ENCODE data around the gene PRKCQ. TPM values are rescaled to one million over a fixed set of nuclear protein-coding genes. Genes with fewer than 3 reads are reported as not detected.
A peak's percentile ranks its signal among the peaks of the same experiment; 100 is the strongest.
"Not testable (repeated sequence)": the region's sequence is repeated elsewhere in the genome, so short reads cannot be mapped to it uniquely, and the experiment has no call there.

Gene PRKCQ
- total RNA-seq, 1 donor from 2014 or later: 0.94 TPM

DNA sequence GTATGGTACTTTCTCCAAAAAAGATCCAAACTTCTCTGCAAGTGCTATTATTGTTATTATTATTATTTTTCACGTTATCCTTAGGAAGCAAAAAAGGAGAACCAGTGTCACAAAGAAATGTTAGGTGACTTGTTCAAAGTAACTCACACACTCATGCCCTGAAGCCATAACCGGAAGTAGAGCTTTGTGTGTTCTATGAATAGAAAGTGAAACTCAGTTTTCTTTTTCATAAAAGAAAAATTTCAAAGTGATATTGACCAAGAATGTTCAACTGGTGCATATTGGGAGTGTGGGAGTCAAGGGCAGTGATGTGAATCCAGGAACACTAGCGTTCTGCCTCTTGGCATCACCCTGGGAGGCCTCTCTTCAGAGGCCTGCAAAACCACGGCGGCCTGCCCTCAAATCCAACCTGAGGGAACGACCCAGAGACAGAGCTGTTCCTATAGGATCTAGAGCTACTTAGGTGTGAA, 106.1 kb downstream of the PRKCQ start:
- no peak for DNase-seq (ENCODE audit: low spot score)
- ATAC-seq: no peak
- intact Hi-C loops (cut with DNase I): no loop called here

DNA sequence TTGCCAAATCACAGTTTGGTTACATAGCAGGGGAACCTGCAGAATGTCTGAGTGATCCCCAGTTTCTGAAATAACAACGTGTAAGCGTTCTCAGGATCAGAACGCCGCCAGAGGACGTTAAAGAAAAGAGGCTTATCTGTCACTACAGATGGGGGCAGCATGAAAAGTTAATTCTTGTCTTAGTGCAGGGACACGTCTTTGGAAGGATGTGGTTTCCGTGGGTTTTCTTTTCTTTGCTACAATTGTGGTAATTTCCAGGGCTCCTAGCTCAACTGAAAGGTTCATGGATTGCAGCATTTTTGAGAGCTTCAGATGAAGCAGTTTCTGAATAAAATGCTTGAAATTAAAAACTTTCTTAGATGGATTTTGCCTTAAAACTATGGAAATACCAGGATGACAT, 106.6 kb downstream of the PRKCQ start:
- intact Hi-C loops (cut with DNase I): no loop called here
- ATAC-seq (no peak), DNase-seq (ENCODE audit: low spot score) (no peak)

DNA sequence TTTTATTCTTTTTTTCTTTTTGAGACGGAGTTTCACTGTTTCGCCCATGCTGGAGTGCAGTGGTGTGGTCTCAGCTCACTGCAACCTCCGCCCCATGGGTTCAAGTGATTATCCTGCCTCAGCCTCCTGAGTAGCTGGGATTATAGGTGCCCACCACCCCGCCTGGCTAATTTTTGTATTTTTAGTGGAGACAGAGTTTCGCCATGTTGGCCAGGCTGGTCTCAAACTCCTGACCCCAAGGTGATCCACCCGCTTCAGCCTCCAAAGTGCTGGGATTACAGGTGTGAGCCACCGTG, 107.4 kb downstream of the PRKCQ start:
- intact Hi-C loops (cut with DNase I); ATAC-seq; DNase-seq (ENCODE audit: low spot score): not testable (repeated sequence)

DNA sequence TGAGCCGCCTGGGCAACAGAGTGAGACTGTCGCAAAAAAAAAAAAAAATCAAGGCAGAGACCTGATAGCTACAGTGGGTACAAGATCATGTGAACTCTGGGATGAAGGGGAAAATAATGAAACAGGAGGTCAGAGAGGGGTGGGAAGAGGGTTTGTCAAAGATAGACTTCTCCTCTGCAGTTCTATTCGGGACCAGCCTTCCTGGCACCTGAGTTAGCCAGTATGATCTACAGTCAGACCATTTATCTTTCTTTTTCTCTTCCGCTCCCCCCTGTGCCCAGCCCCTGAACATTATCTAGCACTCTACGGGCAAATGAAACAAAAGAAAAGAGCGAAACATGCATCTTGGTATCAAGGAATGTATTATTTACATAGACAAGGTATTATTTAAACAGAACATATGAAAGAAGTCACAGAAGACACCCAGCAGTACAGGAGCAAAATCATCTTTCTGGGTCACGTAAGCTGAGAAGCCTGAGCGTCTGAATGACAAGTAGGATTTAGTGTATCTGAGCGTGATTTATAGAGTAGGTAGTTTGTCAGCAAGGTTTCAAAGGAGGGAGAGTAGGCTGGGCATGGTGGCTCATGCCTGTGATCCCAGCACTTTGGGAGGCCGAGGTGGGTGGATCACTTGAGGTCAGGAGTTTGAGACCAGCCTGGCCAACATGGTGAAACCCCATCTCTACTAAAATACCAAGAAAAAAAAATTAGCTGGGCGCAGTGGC, 109.0 kb downstream of the PRKCQ start:
- DNase-seq (ENCODE audit: low spot score): no peak
- intact Hi-C loops (cut with DNase I): no loop called here
- ATAC-seq: no peak

DNA sequence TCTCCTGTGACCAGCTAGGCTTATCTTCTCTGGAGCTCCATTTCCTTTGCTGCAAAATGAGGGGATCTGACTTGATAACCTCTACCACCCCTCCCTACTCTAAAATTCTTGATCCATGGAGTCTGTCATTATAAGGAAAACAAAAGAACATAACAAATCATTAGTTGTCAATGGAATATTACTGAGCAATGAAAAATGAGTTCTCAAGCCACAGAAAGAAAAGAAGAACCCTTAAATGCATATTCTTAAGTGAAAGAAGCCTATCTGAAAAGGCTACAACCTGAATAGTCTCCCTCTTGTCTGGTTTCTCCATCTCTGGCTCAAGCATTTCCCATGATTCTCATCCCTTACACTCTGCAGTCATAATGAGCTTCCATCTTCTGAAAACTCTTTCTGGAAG, 110.4 kb downstream of the PRKCQ start:
- ATAC-seq (no peak), DNase-seq (ENCODE audit: low spot score) (no peak)
- intact Hi-C loops (cut with DNase I): no loop called here

DNA sequence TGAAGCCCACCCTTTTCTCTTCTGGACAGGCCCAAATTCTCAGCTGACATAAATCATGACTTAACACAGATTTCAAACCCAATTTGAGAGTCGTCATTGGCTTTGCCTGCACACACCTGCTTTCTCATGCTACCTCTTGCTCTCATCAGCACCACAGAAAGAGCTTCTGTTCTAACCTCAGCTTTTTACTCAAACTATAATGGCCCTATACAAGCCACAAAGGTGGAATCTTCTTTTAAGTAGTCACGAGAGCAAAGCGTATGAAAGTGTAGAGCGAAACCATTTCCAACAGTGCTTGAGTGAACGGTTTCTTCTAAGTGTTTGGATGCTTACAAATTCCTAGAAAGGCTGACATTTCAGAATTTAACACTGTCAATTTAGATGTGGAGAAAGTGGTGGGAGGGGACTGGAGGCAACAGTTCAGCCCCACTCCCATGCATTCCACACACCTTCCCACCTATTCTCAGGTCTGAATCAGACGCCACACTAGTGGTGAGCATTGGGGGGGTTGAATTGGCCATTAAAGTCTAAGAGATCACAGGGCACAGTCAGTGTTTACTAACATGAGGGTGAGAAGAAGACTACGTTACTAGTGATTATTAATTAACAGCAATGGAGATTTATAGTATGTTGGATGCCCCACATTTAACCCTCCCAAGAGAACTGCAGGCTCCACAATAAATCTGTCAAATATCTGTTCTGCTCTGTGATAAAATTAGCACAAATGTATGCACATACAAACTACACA, 114.0 kb downstream of the PRKCQ start:
- intact Hi-C loops (cut with DNase I): no loop called here
- DNase-seq (ENCODE audit: low spot score): no peak
- ATAC-seq: no peak

DNA sequence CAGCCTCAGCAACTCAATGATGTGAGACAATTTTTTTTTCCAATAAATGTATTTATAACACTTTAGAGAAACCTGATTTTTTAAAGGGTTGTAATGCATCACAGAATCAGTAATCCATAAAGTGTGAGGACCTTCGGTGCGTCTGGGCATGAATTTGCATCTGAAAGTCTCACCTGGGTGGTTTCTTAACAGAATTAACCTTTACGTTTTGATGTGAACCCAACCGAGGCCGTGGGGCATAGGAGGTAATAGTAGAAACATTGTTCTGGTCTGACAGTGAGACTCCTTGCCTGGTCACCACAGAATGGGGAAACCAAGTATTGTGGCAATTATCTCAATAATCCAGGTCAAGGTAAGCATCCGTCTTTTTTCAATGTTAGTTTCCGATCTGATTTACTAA, 114.6 kb downstream of the PRKCQ start:
- intact Hi-C loops (cut with DNase I): no loop called here
- ATAC-seq (no peak), DNase-seq (ENCODE audit: low spot score) (no peak)

DNA sequence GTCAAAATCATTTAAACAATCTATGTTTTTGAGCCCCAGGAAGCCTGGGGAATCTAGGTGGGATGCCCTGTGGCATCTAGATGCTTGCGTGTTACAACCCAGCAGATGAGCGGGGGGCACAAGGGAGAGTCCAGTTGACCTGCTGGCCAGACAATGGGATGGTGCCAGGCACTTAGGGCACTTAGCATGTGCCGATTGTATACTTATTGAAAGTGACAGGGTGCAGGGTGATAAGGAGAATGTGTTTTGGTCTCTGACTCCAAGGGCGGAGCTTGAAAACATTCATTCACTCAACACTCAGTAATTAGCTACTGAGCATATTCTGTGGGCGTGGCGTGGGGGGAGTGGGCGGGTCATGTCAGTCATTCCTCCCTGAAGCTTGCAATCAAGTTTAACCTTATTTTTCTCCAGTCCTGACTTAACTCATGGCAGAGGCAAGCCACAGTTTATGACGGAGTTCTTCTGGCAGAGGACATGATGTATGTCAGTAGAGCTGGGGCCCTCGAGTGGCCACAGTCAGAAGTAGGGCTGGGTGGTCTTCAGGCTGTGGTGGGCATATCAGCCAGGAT, 115.1 kb downstream of the PRKCQ start:
- intact Hi-C loops (cut with DNase I): no loop called here
- ATAC-seq: no peak
- DNase-seq (ENCODE audit: low spot score): no peak

DNA sequence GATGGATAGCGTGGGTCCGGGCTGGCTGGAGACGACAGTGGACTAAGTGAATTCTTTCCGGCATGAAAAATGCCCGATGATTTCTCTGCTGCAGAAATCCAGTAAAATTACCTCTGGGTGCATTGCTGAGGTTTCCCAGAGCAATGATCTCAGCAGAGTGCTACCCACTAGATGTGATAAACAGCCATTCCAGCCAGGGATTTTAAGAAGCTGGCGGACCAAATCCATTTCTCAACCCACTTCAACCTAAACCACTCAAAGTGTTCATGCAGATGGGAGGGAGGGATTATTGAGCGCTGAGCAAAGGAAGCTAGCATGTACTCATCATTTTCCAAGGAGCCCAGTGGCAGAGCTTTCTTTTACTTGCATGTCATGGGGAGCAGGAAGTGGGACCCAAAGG, 116.7 kb downstream of the PRKCQ start:
- intact Hi-C loops (cut with DNase I): no loop called here
- ATAC-seq: no peak
- no peak for DNase-seq (ENCODE audit: low spot score)

DNA sequence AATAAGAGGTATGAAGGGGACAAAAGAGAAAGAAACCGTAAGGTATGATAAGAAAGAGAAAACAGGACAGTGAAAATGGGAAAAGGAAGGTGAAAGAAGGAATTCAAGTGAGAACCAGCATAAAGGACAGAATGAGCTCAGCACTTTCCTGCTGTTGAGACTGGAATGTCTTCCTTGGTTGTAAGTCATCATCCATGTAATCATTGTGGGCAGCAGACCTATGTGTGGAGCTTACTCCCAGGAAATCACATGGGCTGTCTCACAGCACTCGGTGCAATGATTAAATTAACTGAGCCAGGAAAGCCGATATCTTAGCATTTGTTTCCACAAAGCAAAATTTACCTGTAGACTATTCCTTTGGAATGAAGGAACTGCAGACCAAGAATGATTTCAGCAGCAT, 118.1 kb downstream of the PRKCQ start:
- DNase-seq (ENCODE audit: low spot score): no peak

DNA sequence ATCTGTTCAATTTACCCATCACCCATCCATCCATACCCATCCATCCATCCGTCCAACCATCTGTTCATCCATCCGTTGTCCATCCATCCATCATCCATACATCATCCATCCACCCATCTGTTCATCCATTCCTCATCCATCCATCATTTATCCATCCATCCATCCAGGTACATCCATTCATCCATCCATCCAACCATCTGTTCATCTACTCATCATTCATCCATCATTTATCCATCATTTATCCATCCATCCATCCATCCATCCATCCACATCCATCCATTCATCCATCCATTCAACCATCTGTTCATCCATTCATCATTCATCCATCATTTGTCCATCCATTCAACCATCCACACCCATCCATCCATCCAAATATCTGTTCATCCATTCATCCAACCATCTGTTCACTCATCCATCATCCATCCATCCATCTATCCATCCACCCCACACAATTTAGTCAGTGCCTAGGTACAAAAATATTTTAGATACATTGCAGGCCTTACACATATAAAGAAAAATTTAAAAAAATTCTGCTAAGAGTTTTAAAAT, 119.1 kb downstream of the PRKCQ start:
- intact Hi-C loops (cut with DNase I): no loop called here
- DNase-seq (ENCODE audit: low spot score) (no peak), ATAC-seq (no peak)

More for the DNA sequence above, 118.1 kb downstream of the PRKCQ start:
- no peak for ATAC-seq
- intact Hi-C loops (cut with DNase I): no loop called here

DNA sequence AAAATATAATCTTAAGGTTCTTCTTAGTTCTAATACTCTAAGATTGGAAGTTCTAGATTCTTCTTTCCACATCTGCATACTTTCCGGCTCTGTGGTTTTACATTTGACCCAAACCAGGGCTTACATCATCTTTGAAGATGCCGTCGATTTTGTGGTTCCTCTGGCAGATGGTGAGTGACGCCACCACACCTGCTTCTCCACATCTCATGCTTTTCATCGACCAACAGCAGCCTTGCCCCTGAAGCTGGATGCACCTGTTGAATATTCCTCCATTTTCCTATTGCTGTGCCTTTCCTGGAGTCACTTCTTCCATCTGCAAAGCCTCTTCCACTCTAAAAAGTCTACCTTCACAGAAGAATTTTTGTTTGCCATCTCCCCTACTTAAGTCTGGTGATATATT, 121.3 kb downstream of the PRKCQ start:
- intact Hi-C loops (cut with DNase I): no loop called here
- DNase-seq (ENCODE audit: low spot score) (no peak), ATAC-seq (no peak)

DNA sequence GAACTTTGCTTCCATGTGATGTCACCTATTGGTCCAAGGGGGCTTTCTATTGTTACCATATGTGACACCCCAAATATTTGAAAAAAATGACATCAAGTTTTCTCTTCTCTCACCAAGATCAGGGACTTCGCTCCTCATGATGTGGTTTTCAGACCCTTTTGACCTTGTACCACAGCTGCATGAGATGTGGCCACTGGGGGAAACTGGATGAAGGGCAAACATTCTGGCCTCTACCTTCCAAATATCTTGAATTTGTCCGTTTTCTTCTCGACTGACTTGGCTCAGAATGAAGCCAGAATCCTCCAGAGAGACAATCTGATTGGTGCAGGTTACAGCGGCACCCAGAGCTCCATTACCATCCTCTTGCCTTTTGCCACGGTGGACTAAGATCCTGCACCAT, 122.7 kb downstream of the PRKCQ start:
- intact Hi-C loops (cut with DNase I): no loop called here
- DNase-seq (ENCODE audit: low spot score): no peak
- ATAC-seq: no peak

DNA sequence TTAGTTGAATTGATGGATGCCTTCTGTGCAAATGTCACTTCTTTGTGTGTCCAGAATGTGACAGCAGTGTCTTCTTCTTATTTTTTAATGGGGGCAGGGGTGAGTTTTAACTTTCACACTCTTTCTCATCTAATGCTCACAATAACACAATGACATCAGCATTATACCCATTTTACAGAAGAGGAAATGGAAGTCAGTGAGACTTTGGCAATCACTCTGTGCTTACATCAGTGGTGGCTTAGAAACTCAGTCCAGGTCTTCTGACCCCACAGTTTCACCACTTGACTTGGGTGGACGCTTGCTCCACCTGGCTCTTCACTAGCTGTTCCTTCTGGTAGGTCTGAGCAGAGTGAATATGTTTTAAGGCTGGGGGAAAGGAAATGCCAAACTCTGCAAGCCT, 124.0 kb downstream of the PRKCQ start:
- DNase-seq (ENCODE audit: low spot score) (no peak), ATAC-seq (no peak)
- intact Hi-C loops (cut with DNase I): no loop called here

DNA sequence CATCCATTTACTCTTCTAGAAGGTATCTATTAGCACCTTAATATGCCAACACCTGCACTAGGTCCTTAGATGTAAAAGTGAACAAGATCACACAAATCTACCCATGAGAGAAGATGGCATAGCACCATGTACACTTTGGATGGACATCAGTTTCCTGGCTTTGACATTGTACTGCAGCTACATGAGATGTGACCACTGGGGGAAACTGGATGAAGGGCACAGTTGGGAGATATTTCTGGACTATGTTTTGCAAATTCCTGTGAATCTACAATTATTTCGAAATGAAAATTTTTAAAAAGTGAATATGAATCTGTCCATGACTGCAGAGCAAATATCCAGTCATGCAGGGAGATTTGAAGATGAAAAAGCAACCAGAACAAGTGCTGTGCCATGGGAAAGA, 124.5 kb downstream of the PRKCQ start:
- DNase-seq (ENCODE audit: low spot score): no peak
- intact Hi-C loops (cut with DNase I): no loop called here
- no peak for ATAC-seq

DNA sequence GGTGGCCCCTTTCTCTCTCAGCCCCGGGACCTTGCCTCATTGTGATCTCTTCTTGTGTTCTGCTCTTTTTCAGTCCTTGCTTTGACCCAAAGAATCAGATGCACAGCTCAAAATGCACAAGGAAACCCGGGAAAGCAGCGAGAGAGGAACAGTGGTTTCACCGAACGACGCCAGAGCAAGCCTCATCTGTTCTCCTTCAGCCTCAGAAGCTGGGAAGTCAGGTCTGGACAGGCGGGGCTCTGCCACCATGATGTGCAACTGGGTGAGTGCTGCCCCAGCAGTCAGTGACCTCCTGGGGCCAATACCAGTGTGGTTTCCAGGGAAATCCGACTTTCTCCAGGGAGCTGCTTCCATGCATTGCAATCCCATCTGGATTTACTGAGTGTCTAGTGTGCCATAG, 133.4 kb downstream of the PRKCQ start:
- intact Hi-C loops (cut with DNase I): no loop called here
- ATAC-seq (no peak), DNase-seq (ENCODE audit: low spot score) (no peak)

DNA sequence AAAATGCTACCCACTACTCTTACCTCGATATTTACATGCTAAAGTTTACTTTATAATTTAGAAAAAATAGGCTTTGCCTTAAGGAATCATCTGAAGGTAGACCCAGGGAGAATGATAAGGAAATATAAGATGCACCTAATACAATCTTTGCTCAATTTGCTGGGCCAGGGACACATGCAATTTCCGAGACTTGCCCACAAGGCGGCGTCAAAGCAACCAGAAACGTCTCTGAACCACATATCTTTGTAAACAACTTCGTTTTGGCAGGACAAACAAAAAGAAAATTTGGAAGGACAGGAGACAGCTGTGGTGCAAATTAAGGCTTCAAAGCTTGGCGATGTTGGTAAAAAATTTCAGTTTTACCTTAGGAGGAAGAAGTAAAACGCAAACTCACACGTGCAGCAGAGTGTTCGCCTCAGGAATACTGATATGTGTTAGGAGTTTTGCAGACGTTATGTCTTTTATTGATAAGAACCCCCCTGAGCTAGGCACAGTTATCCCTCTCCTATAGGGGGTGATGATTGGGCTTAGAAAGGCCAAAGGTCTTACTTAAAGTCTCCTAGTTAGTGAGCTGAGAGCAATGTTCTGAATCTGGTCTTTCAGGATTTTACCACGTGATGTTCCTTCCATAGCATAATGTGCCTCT, 134.3 kb downstream of the PRKCQ start:
- ATAC-seq: no peak
- intact Hi-C loops (cut with DNase I): no loop called here
- peak; percentile 61 for DNase-seq (ENCODE audit: low spot score)

DNA sequence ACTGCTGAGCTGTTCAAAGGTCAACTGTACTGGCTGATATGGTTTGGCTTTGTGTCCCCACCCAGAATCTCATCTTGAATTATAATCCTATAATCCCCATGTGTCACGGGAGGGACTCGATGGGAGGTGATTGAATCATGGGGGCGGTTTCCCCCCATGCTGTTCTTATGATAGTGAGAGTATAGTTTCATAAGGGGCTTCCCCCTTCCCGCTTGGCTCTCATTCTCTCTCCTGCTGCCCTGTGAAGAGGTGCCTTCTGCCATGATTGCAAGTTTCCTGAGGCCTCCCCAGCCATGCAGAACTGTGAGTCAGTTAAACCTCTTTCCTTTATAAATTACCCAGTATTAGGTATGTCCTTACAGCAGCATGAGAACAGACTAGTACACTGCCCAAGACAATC, 140.2 kb downstream of the PRKCQ start:
- intact Hi-C loops (cut with DNase I): not testable (repeated sequence)

DNA sequence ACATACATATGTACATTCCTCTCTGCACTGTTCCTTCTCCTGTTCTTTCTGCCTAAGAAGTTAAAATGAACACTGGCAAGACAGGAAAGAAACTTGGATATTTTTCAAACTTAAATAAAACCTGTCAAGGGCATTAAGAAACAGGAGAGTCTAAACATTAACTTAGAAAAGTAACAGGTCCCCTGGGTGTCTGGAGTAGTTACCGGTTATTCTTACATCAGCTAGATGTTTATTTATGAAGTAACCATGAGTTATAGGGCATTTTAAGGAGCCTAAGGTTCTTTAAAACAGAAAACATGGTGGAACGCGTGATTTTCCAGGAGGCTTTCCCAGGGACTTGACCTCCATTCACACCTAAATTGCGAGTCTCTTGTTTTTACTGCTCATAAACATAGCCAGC, 148.2 kb downstream of the PRKCQ start:
- ATAC-seq: no peak
- DNase-seq (ENCODE audit: low spot score): no peak
- intact Hi-C loops (cut with DNase I): no loop called here

More for the DNA sequence above, 140.2 kb downstream of the PRKCQ start:
- not testable (repeated sequence) for DNase-seq (ENCODE audit: low spot score); ATAC-seq

DNA sequence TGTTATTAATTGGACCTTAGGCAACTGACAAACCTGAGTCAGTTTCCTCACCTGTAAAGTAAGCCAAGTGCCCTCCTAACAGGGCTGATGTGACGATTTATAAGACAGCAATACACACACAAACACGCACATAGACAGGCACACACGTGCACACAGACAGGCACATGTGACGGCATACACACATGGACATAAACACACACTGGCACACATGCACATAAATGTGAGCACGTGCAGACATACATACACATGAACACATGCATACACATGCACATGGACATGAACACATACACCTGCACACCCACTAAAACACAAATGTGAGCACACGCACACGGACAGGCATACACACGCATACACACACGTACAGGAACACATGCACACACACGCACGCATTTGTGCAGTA, 148.9 kb downstream of the PRKCQ start:
- ATAC-seq (no peak), DNase-seq (ENCODE audit: low spot score) (no peak)
- intact Hi-C loops (cut with DNase I): no loop called here
